MM.1S (cell line): ENCODE results near the gene HRH3.
A peak's percentile ranks its signal among the peaks of the same experiment; 100 is the strongest.

Experiments
- DNase-seq: peaks from one replicate; pipeline ENCODE4 v3.0.0-alpha.2; 2015
- H2AFZ ChIP-seq: fragments of 300-600 bp; sonication (generic); 2 replicates; pipeline ENCODE4 v1.6.0; 2016; ENCODE audit warnings: antibody characterized with exemption, low read length
- H3F3A ChIP-seq: fragments of 300-600 bp; sonication (generic); 2 replicates; pipeline ENCODE4 v1.6.1; 2016; ENCODE audit warnings: mild to moderate bottlenecking, antibody characterized with exemption, low read length, moderate library complexity, mixed read lengths; ENCODE audit not compliant: insufficient read depth
- H3K27ac ChIP-seq: fragments of 300-600 bp; sonication (generic); 2 replicates; pipeline ENCODE4 v1.5.1; 2016; ENCODE audit warnings: mild to moderate bottlenecking, low read length
- H3K27me3 ChIP-seq: fragments of 300-600 bp; sonication (generic); replicated peaks from 2 replicates; pipeline ENCODE4 v1.6.0; 2016; ENCODE audit warnings: low read length; ENCODE audit not compliant: insufficient read depth
- H3K36me3 ChIP-seq: fragments of 300-600 bp; sonication (generic); replicated peaks from 2 replicates; pipeline ENCODE4 v1.6.1; 2016; ENCODE audit warnings: mild to moderate bottlenecking, low read length, mixed read lengths; ENCODE audit not compliant: insufficient read depth
- H3K4me1 ChIP-seq: fragments of 300-600 bp; sonication (generic); 2 replicates; pipeline ENCODE4 v1.6.1; 2016; ENCODE audit warnings: low read length, mixed read lengths
- H3K4me2 ChIP-seq: fragments of 300-600 bp; sonication (generic); 2 replicates; pipeline ENCODE4 v1.6.0; 2016; ENCODE audit warnings: low read depth, low read length
- H3K4me3 ChIP-seq: fragments of 300-600 bp; sonication (generic); 2 replicates; pipeline ENCODE4 v1.5.1; 2016; ENCODE audit warnings: low read length, mixed read lengths
- H3K79me2 ChIP-seq: fragments of 300-600 bp; sonication (generic); 2 replicates; pipeline ENCODE4 v1.6.1; 2016; ENCODE audit warnings: mixed run types, low read length, mixed read lengths
- H3K9ac ChIP-seq: fragments of 300-600 bp; sonication (generic); 2 replicates; pipeline ENCODE4 v1.6.1; 2016; ENCODE audit warnings: low read length, mixed read lengths
- H3K9me2 ChIP-seq: fragments of 300-600 bp; sonication (generic); replicated peaks from 2 replicates; pipeline ENCODE4 v1.6.1; 2016; ENCODE audit warnings: mild to moderate bottlenecking, low read length, mixed read lengths; ENCODE audit not compliant: insufficient read depth
- H3K9me3 ChIP-seq: fragments of 300-600 bp; sonication (generic); replicated peaks from 2 replicates; pipeline ENCODE4 v1.6.1; 2016; ENCODE audit warnings: mild to moderate bottlenecking, low read length, mixed read lengths; ENCODE audit not compliant: insufficient read depth
- H4K20me1 ChIP-seq: fragments of 300-600 bp; sonication (generic); 2 replicates; pipeline ENCODE4 v1.6.1; 2016; ENCODE audit warnings: mild to moderate bottlenecking, low read length, moderate library complexity, mixed read lengths; ENCODE audit not compliant: insufficient read depth
- EZH2 ChIP-seq: fragments of 300-600 bp; sonication (generic); optimal IDR thresholded peaks from 2 replicates; pipeline ENCODE3; 2017; ENCODE audit warnings: low read depth, mild to moderate bottlenecking, antibody characterized with exemption, low read length, mixed read lengths
- EZH2phosphoT487 ChIP-seq: fragments of 300-600 bp; sonication (generic); IDR thresholded peaks from 2 replicates; pipeline ENCODE4 v1.6.1; 2018; ENCODE audit warnings: antibody characterized with exemption, low read length
- TF ChIP-seq, protein P1 (sequence below): fragments of 300-600 bp; sonication (generic); IDR thresholded peaks from 2 replicates; pipeline ENCODE4 v1.5.1; 2016; ENCODE audit warnings: antibody characterized with exemption, low read length, mixed read lengths

Gene HRH3

DNA sequence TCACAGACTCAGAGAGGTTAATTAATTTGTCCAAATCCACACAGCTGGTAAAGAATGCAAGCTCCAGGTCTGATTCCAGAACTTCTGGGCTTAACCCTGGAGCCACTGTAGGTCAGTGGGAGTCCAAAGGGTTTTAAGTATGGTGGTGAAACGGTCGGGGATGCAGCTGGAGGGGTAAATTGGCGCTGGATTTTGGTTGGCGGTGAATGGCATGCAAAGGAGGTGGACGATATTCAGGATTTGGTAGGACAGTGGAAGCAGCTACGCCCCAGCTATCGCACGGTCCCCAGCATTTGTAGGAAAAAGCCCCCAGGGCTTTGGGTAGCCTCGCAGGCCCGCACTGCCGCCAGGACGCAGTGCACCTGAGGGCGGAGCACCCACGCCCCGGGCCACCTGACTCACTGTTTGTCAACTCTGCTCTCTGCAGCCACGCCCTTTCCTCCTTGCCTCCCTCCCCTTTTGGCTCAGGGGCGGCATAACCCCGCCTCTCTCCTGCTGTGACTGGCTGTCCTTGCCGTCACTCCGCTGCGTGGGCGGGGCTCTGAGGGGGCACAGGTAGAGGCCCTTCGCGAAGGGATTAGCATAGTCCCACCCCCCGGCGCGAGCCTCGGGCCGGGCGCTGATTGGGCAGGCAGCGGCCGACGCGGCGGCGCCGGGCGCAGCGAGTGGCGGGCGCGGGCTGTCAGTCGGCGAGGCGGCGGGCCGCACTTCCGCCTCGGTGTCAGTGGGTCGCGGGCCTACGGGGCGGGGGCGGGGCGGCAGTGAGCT lies 17.9 kb upstream of the HRH3 start, which contains the start of gene OSBPL2:
TSS of gene OSBPL2 (plus strand) at position 721 of the 768 bp plus-strand sequence. CDS start 17,664 bp downstream, outside the sequence.
- no peak for TF ChIP-seq EZH2
- TF ChIP-seq EZH2phosphoT487: no peak
- TF ChIP-seq, protein P1, sequence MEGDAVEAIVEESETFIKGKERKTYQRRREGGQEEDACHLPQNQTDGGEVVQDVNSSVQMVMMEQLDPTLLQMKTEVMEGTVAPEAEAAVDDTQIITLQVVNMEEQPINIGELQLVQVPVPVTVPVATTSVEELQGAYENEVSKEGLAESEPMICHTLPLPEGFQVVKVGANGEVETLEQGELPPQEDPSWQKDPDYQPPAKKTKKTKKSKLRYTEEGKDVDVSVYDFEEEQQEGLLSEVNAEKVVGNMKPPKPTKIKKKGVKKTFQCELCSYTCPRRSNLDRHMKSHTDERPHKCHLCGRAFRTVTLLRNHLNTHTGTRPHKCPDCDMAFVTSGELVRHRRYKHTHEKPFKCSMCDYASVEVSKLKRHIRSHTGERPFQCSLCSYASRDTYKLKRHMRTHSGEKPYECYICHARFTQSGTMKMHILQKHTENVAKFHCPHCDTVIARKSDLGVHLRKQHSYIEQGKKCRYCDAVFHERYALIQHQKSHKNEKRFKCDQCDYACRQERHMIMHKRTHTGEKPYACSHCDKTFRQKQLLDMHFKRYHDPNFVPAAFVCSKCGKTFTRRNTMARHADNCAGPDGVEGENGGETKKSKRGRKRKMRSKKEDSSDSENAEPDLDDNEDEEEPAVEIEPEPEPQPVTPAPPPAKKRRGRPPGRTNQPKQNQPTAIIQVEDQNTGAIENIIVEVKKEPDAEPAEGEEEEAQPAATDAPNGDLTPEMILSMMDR: no peak
- H3K9me3 ChIP-seq: no peaks in the 10 kb centered on the region
- H2AFZ ChIP-seq: peak within 1 kb of the TSS; percentile 67
- H3K79me2 ChIP-seq: peaks cover 43% of the 10 kb centered on the region
- H3F3A ChIP-seq: no peaks in the 10 kb centered on the region
- H3K27ac ChIP-seq: no peak within 1 kb of the TSS
- peak; percentile 97 for DNase-seq
- no peaks in the 10 kb centered on the region for H4K20me1 ChIP-seq
- no peaks in the 10 kb centered on the region for H3K36me3 ChIP-seq
- H3K4me1 ChIP-seq: peaks cover 9% of the 10 kb centered on the region; the same call in 1 of the 2 replicates
- H3K4me3 ChIP-seq: peak within 1 kb of the TSS; percentile 83
- H3K27me3 ChIP-seq: peaks cover 33% of the 10 kb centered on the region
- peak within 1 kb of the TSS; percentile 81 for H3K4me2 ChIP-seq
- peak within 1 kb of the TSS; percentile 72 for H3K9ac ChIP-seq
- H3K9me2 ChIP-seq: no peaks in the 10 kb centered on the region

DNA sequence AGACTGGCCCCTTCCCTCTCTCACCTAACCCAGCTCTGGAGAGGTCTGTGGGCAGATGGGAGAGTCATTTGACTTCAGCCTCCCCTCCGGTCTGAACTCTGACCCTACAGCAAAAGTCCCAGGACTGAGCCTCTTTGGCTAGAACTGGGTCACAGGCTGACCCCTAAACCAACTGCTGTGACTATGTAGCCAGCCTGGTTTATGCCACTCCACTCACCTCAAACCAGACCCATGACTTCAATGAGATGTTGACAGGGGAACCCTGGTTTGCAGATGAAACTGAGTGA lies 17.4 kb upstream of the HRH3 start:
- no peaks in the 10 kb centered on the region for H4K20me1 ChIP-seq
- peak overlapping the region; percentile 39 for H3K4me3 ChIP-seq
- H3K9me2 ChIP-seq: no peaks in the 10 kb centered on the region
- H3K9ac ChIP-seq: 0 out of 2 replicates have a peak overlapping the region, but pooled peaks have one; percentile 6
- H3K27ac ChIP-seq: no peak overlapping the region
- no peaks in the 10 kb centered on the region for H3K36me3 ChIP-seq
- no peaks in the 10 kb centered on the region for H3K9me3 ChIP-seq
- peaks cover 37% of the 10 kb centered on the region for H3K79me2 ChIP-seq
- H3F3A ChIP-seq: no peaks in the 10 kb centered on the region
- peak overlapping the region; percentile 81 for H3K4me2 ChIP-seq
- DNase-seq: no peak
- H3K4me1 ChIP-seq: peaks cover 9% of the 10 kb centered on the region; the same call in 1 of the 2 replicates
- peak overlapping the region; percentile 67 for H2AFZ ChIP-seq
- peaks cover 34% of the 10 kb centered on the region for H3K27me3 ChIP-seq
- no peak for TF ChIP-seq EZH2phosphoT487
- TF ChIP-seq, protein P1: no peak
- TF ChIP-seq EZH2: no peak

DNA sequence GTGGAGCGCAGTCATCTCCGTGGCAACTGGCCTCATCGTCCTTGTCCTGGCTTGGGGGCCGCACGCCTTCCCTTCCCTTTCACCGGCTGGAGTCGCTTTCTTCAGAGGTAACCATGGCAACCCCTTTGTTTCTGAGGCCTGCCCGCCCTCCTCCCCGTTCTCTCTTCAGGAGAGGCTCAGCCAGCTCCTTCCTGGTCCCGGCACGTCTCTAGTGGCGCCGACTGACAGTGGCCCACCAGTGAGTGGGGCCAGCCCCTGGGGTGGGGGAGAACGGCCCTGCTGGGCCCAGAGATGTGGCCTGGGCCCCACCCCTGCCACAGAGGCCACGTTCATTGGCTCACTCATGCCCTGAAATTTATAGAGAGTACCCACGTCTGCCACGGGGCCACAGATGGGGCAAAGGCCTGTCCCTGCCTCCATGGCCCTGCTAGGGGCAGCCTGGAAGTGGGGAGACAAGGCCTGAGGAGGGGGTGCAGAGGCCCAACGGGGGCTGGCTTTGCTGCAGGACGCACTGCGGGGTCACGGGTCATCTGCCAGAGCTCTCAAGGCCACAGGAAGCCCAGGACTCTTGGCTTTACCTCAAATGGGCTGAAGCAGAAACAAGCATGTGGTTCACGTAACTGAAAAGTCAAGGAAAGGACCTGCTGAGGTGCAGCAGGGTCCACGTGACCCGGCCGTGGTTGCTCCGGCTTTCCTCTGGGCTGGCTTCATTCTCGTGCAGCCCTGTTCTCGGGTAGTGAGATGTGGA lies 16.9 kb upstream of the HRH3 start:
- TF ChIP-seq, protein P1: no peak
- TF ChIP-seq EZH2phosphoT487 (no peak), EZH2 (no peak)
- Histone ChIP-seq H3K27ac (no peak overlapping the region), H3K79me2 (peaks cover 32% of the 10 kb centered on the region), H3K4me1 (peaks cover 9% of the 10 kb centered on the region; the same call in 1 of the 2 replicates), H3K9me2 (no peaks in the 10 kb centered on the region), H3K4me2 (no peak overlapping the region), H3K9ac (no peak overlapping the region), H2AFZ (no peak overlapping the region; the same call in 1 of the 2 replicates), H3K4me3 (no peak overlapping the region), H3K27me3 (peaks cover 34% of the 10 kb centered on the region), H3K36me3 (no peaks in the 10 kb centered on the region), H3K9me3 (no peaks in the 10 kb centered on the region), H4K20me1 (no peaks in the 10 kb centered on the region), H3F3A (no peaks in the 10 kb centered on the region)
- DNase-seq: no peak
